Smooth muscle cell of the brain vasculature (primary cell): ENCODE data around the gene EPS8L2.
A peak's percentile ranks its signal among the peaks of the same experiment; 100 is the strongest.

Experiments
- DNase-seq: peaks from one replicate; pipeline ENCODE4 v3.0.0-alpha.2; 2012; ENCODE audit warnings: low read depth, low spot score

EPS8L2 gene

GRCh38 chr11:705646-706438, at the start of gene EPS8L2:
Gene EPS8L2 (plus strand): TSS chr11:706231. CDS start chr11:709408, 3,177 bp downstream.
- DNase-seq, result no peak

DNA sequence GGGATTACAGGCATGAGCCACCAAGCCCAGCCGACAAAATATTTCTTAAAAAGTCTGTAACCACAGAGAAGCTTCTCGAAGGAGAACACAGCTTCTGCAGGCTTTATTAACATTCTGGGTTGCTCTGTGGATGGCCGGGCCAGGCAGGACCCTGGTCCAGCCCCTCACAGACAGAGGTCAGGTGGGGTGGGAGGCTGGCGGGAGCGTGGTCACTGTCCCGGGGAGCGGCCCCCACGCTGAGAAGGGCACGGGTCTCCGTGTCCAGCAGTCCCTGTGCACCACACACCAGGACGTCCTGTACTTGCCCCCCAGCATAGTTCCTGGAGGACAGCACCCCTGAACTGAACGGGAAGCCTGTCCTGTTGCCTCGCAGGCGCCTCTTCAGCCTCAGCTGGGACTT, 49.6 kb upstream of the EPS8L2 start:
- no peak for DNase-seq

DNA sequence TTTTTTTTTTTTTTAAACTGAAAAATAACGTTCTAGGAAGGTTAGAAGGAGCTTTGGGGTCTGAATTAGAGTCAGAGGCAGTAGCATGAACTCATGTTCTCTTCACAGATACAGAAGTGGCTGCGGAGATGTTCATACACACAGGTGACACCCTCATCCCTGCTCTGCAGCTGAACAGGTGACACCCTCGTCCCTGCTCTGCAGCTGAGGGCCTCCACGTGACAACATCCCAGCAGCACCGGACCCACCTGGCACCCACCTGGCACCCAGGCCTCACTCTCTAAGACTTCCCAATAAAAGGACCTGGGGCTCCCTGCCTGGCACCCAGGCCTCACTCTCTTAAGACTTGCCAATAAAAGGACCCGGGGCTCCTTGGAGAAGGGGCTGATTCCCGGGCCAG, 49.2 kb upstream of the EPS8L2 start:
- no peak for DNase-seq

GRCh38 chr11:657691-658126, 48.3 kb upstream of the EPS8L2 start:
- no peak for DNase-seq

DNA sequence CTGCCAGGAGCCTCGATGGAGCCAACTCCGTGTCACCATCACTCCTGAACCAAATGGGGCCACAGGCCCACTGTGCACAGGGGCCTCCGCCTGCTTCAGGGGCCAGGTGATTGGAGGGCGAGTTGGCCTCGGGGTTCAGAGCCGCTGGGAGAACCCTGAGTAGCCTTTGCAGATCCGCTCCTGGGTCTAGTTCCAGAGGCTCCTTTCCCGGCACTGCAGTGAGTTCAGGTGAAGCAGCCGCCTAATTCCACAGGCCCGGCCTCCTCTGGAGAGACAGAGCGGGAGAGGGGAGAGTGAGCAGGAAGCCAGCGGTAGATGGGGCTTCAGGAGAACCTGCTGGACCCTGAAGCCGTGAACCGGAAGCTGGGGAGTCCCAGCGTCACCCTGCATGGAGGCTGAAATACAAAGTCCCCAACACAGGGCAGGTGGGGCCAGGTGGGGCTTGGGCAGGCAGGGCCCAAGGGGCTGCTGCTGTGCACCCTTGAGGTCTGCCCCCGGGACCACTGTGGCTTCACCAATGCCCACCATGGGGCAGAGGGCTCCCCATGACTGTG, 46.4 kb upstream of the EPS8L2 start:
- no peak for DNase-seq

DNA sequence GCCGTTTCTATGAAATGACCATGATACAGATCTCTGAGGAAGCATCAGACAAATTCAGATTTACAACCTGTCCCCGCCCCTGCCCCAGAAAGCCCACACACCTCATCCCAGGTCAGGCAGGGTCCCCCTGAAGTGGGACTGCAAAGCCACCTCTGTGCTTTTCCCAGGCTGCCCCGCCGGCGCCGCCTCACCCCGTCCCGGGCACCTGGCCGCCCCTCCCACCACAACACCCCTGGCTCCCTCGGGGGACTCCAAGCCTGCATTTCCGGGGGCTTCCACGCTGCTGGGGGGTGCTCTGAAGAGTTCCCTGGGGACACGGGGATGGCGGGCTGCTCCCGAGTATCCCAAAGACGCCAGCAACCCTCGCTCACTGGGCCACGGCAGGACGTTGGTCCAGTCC, 45.8 kb upstream of the EPS8L2 start:
- no peak for DNase-seq

DNA sequence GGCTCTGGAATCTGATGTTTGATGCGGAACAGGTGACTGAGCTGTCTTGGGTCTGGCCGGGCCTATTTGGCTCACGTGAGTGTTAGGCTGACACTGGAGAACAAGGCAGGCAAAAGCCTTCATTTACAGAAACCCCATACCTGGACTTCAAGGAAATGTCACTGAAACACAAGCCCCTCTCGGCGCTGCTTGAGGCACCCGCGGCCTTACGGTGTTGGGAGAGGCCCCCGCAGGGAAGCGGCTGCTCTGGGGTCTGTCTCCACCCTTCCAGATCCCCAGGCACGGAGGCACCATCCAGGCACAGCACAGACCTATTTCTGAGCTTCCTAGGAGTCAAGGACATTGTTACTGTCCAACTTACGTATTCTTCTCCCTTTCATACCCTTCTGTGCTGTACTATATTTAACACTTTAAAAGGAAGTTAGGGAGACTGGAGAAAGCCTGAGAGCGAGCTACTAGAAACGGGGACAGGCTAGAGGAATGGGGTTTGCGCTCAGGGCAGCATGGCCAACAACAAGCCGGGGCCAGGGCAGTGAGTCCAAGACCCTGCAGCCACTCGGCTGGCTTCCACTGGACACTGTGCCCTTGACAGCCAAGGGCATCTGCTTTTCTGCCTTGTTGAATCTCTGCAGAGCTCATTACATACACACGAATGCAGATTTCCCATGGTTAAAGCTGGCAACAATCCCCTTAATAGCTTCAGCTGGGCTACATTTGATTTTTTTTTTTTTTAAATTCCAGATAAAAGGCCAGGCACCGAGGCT, 45.2 kb upstream of the EPS8L2 start:
- no peak for DNase-seq

GRCh38 chr11:662689-663274, 43.2 kb upstream of the EPS8L2 start:
- DNase-seq, result peak; percentile 13

GRCh38 chr11:665062-665703, 40.8 kb upstream of the EPS8L2 start:
- no peak for DNase-seq

DNA sequence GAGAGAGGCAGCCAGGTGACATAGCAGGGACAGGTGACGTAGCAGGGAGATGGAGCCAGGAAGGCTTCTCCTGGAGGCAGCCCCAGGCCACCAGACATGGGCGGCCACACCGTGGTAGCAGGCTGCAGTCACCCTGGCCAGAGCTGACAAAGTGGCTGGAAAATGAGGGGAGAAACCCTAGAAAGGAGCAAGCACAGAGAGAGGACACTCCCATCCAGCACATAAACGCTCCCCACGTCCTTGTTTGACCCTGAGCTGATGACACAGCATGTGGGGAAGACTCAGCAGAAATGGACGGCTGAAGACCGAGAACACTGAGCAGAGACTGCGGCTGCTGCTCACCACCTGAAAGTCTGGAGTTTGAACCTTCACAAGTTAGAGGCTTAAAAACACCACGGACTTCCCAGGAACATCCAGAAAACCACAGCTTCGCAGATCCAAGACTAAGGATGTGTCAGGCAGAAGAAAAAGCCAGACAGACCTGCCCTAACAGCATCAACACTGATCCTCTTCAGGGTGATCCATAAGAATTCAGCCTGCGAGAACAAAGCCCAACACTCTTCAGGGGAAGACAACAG, 40.2 kb upstream of the EPS8L2 start:
- peak; percentile 7 for DNase-seq

- DNase-seq, result no peak
Observed at GRCh38 chr11:673866-674265, 32.2 kb upstream of the EPS8L2 start.

- DNase-seq, result no peak
Observed at GRCh38 chr11:674406-674805, 31.6 kb upstream of the EPS8L2 start.

GRCh38 chr11:678297-678696, 27.7 kb upstream of the EPS8L2 start:
- DNase-seq, result no peak

GRCh38 chr11:679271-680207, 26.5 kb upstream of the EPS8L2 start:
- DNase-seq, result no peak

DNA sequence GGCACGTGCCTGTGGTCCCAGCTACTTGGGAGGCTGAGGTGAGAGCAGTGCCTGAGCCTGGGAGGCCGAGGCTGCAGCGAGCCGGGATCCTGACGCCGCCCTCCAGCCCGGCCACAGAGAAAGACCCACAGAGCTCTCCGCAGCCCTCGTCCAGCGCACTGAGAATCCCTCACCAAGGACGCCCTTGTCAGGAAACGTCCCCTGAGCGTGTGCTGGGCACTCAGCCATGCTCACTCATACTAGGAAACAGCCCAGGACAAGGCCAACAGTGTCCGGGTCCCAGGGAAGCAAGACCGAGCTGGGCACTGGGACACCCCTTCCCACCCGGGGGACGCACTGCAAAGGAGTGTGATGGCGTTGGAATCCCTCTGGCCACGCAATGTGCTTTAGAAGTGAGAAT, 25.6 kb upstream of the EPS8L2 start:
- DNase-seq, result no peak

- DNase-seq, result no peak
Observed at GRCh38 chr11:680970-681369, 25.1 kb upstream of the EPS8L2 start.

- DNase-seq, result no peak
Observed at GRCh38 chr11:686451-687243, 19.4 kb upstream of the EPS8L2 start.

DNA sequence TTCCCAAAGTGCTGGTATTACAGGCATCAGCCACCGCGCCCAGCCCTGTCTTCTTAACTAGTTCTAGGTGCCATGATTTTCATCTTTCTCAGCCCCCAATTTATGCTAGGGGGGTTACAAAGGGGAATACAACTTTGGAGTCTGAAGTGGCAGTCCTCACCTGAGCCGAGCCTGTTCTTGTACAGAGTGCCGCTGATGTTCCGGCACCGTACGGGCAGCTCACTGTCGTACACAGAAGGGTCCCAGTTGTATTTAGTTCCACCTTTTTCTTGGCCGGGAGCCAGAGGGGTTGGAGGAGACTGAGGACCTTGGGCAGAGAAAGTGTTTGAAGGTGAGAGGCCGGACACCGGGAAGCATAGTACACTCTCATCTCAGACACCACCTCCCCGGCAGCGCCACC, 18.3 kb upstream of the EPS8L2 start:
- no peak for DNase-seq

- DNase-seq, result no peak
Observed at GRCh38 chr11:688681-689080, 17.4 kb upstream of the EPS8L2 start.

GRCh38 chr11:689625-690024, 16.4 kb upstream of the EPS8L2 start:
- peak; percentile 79 for DNase-seq
